Activated B cell treated with CpG ODN at 0.5 μM for 24 hours (primary cell): ENCODE results near the gene GRM4. TPM values are rescaled to one million over a fixed set of nuclear protein-coding genes. Genes with fewer than 3 reads are reported as not detected.

ENCODE experiments used
- ATAC-seq: fragments of 200-7000 bp; cut with Tn5 transposase; one replicate; pipeline ENCODE4 v1.10.0; 2021; ENCODE audit warnings: low read depth, mild to moderate bottlenecking, moderate library complexity
- CTCF ChIA-PET: fragments of 350-600 bp; sonication (Branson Sonifier 250); formaldehyde crosslinking; loops from one replicate; lab custom pipeline; 2021; ENCODE audit warnings: antibody characterized with exemption; lab: Charles Lee
- POLR2A ChIA-PET: fragments of 350-600 bp; sonication (Branson Sonifier 250); formaldehyde crosslinking; loops from one replicate; lab custom pipeline; 2021; ENCODE audit warnings: antibody characterized with exemption; lab: Charles Lee
- DNase-seq: peaks from one replicate; pipeline ENCODE4 v3.0.0; 2022
- H3K27ac Mint-ChIP-seq: one replicate; pipeline ENCODE4 v1.8.0; 2020; ENCODE audit warnings: mixed read lengths
- H3K27me3 Mint-ChIP-seq: one replicate; pipeline ENCODE4 v1.8.0; 2021; ENCODE audit warnings: mixed read lengths
- H3K36me3 Mint-ChIP-seq: one replicate; pipeline ENCODE4 v1.8.0; 2021; ENCODE audit warnings: low read depth, mixed read lengths
- H3K4me1 Mint-ChIP-seq: one replicate; pipeline ENCODE4 v1.8.0; 2021; ENCODE audit warnings: mixed read lengths
- H3K4me3 Mint-ChIP-seq: one replicate; pipeline ENCODE4 v1.8.0; 2020; ENCODE audit warnings: mild to moderate bottlenecking, mixed read lengths
- H3K9me3 Mint-ChIP-seq: one replicate; pipeline ENCODE4 v1.8.0; 2020; ENCODE audit warnings: mixed read lengths
- CTCF ChIP-seq: fragments of 200-600 bp; IDR thresholded peaks from one replicate; pipeline ENCODE4 v1.8.0; 2022; ENCODE audit warnings: antibody characterized with exemption, mild to moderate bottlenecking
- intact Hi-C: fragments of 100-400 bp; cut with micrococcal nuclease; formaldehyde crosslinking; loops from one replicate; pipeline ENCODE4 v1.15.1; 2024
- total RNA-seq: library from RNA; stranded (reverse); gene quantifications from 2 replicates; pipeline ENCODE4 v1.2.3, GENCODE V29; 2022

The GRM4 gene
- total RNA-seq, 1 donor from 2014 or later, result not detected

GRCh38 chr6:34049395-34050342 is 96.2 kb downstream of the GRM4 start:
- ATAC-seq (no peak), DNase-seq (no peak)
- Mint-ChIP-seq H3K4me1 (peaks cover 5% of the 10 kb centered on the region), H3K27me3 (peaks cover 16% of the 10 kb centered on the region), H3K36me3 (no peaks in the 10 kb centered on the region), H3K4me3 (no peak overlapping the region), H3K9me3 (peaks cover 2% of the 10 kb centered on the region), H3K27ac (no peak overlapping the region)
- intact Hi-C loops, result no loop called here
- TF ChIP-seq CTCF, result no peak
- ChIA-PET CTCF (no interaction called here), POLR2A (no interaction called here)

GRCh38 chr6:34047913-34048867 is 97.7 kb downstream of the GRM4 start:
- H3K36me3 Mint-ChIP-seq, result no peaks in the 10 kb centered on the region
- peaks cover 2% of the 10 kb centered on the region for H3K9me3 Mint-ChIP-seq
- DNase-seq (no peak), ATAC-seq (no peak)
- no peak overlapping the region for H3K4me3 Mint-ChIP-seq
- peaks cover 9% of the 10 kb centered on the region for H3K4me1 Mint-ChIP-seq
- ChIA-PET POLR2A (no interaction called here), CTCF (no interaction called here)
- H3K27me3 Mint-ChIP-seq, result peaks cover 16% of the 10 kb centered on the region
- TF ChIP-seq CTCF, result no peak
- H3K27ac Mint-ChIP-seq, result no peak overlapping the region
- intact Hi-C loops, result no loop called here

- POLR2A ChIA-PET, result no interaction called here
- H3K4me3 Mint-ChIP-seq, result no peak overlapping the region
- H3K27me3 Mint-ChIP-seq, result peaks cover 8% of the 10 kb centered on the region
- no peaks in the 10 kb centered on the region for H3K36me3 Mint-ChIP-seq
- intact Hi-C loops, result no loop called here
- DNase-seq, result no peak
- peaks cover 9% of the 10 kb centered on the region for H3K4me1 Mint-ChIP-seq
- peaks cover 2% of the 10 kb centered on the region for H3K9me3 Mint-ChIP-seq
- no peak overlapping the region for H3K27ac Mint-ChIP-seq
- ATAC-seq, result no peak
- TF ChIP-seq CTCF, result no peak
- CTCF ChIA-PET, result no interaction called here
Measured at GRCh38 chr6:34046617-34047016, 99.3 kb downstream of the GRM4 start.

- Mint-ChIP-seq H3K36me3 (no peaks in the 10 kb centered on the region), H3K27ac (no peak overlapping the region), H3K4me3 (no peak overlapping the region), H3K27me3 (peaks cover 8% of the 10 kb centered on the region), H3K9me3 (peaks cover 2% of the 10 kb centered on the region), H3K4me1 (peaks cover 9% of the 10 kb centered on the region)
- TF ChIP-seq CTCF, result no peak
- ATAC-seq (no peak), DNase-seq (no peak)
- ChIA-PET CTCF (no interaction called here), POLR2A (no interaction called here)
- intact Hi-C loops, result no loop called here
Measured at GRCh38 chr6:34045771-34046170, 100.1 kb downstream of the GRM4 start.
